ENCODE results near the gene QRFP. TPM values are rescaled to one million over a fixed set of nuclear protein-coding genes. Genes with fewer than 3 reads are reported as not detected.

The QRFP gene
- total and polyA plus RNA-seq, 2 of the 8 experiments (the other 6 are each of a cell fraction or from before 2014, with no cell fraction given), result not detected

GRCh38 chr9:130864541-130864940 lies 32.1 kb downstream of the QRFP start:
- Histone ChIP-seq H3K23ac (ENCODE audit: insufficient read length) (no peak overlapping the region), H3K27ac (ENCODE audit: low read depth, low read length) (no peak overlapping the region), H3K36me3 (ENCODE audit: control insufficient read depth in 2 of 4, insufficient read depth in 4 of 4, low read length in 3 of 4) (peaks cover 5 to 19% (median 8%) of the 10 kb centered on the region in 4 experiments; a peak in 6 of 8 replicates), H2BK12ac (ENCODE audit: low read depth, low read length) (no peak overlapping the region), H3K4me3 (ENCODE audit: extremely low read depth in 1 of 4, insufficient read depth in 2 of 4, low read depth in 3 of 4, low read length in 4 of 4) (no peak overlapping the region), H4K8ac (ENCODE audit: extremely low read depth, insufficient read depth, low read length) (no peak overlapping the region), H2BK15ac (ENCODE audit: low read length) (no peak overlapping the region), H3K4me2 (ENCODE audit: insufficient read depth in 1 of 2, low read depth in 2 of 2, low read length in 2 of 2) (no peak overlapping the region), H3K79me2 (ENCODE audit: control insufficient read depth in 1 of 2, insufficient read depth in 2 of 2, low read length in 2 of 2) (peaks cover 4 to 36% of the 10 kb centered on the region in 2 experiments; a peak in 3 of 4 replicates), H3K9ac (replicated peaks in 1 of 4; ENCODE audit: extremely low read depth in 1 of 4, low read depth in 3 of 4, low read length in 3 of 4) (no peak overlapping the region), H3K4ac (replicated peaks; ENCODE audit: insufficient read length, low read depth, low read length) (no peak overlapping the region), H3K14ac (ENCODE audit: insufficient read length) (no peak overlapping the region), H3K27me3 (replicated peaks in 1 of 4; ENCODE audit: control insufficient read depth in 3 of 4, extremely low read depth in 1 of 4, insufficient read depth in 3 of 4, low read length in 3 of 4) (no peaks in the 10 kb centered on the region), H2BK5ac (ENCODE audit: low read depth, low read length) (no peak overlapping the region), H3K79me1 (ENCODE audit: low read depth, low read length) (peaks cover 5% of the 10 kb centered on the region; the same call in 1 of the 2 replicates), H2BK120ac (replicated peaks; ENCODE audit: low read depth, low read length) (no peak overlapping the region), H4K20me1 (replicated peaks in 1 of 2; ENCODE audit: control insufficient read depth in 1 of 2, insufficient read depth in 2 of 2, low read length in 2 of 2) (peaks cover 9 to 22% of the 10 kb centered on the region in 2 experiments), H3K9me3 (ENCODE audit: insufficient read depth in 2 of 2, low read depth in 1 of 2, low read length in 1 of 2) (no peaks in the 10 kb centered on the region), H3K23me2 (ENCODE audit: low read depth, low read length) (no peaks in the 10 kb centered on the region), H3K18ac (ENCODE audit: extremely low read depth, low read length) (no peak overlapping the region), H3K56ac (replicated peaks; ENCODE audit: insufficient read length, low read depth, low read length) (no peak overlapping the region), H3K4me1 (replicated peaks in 1 of 4; ENCODE audit: control insufficient read depth in 3 of 4, insufficient read depth in 4 of 4, low read length in 3 of 4) (0 out of 7 replicates have a peak, but pooled peaks cover 0 to 3% (median 0%) of the 10 kb centered on the region in 4 experiments), H2AFZ (ENCODE audit: low read length) (no peak overlapping the region), H4K5ac (ENCODE audit: insufficient read length, low read depth, low read length) (no peak overlapping the region), H4K91ac (replicated peaks; ENCODE audit: insufficient read length, low read length) (no peak overlapping the region), H2AK5ac (ENCODE audit: low read depth, low read length) (no peak overlapping the region), H2BK20ac (ENCODE audit: low read length) (no peak overlapping the region)
- DNase-seq (ENCODE audit: low read depth in 1 of 2, low spot score in 2 of 2) (no peak), FAIRE-seq (no peak)
- CTCF ChIA-PET (ENCODE audit: partially characterized antibody), result interaction anchor here (0.6 to 12.4 kb wide), 25 partner anchors 11 to 161 kb away, joined by 3 to 317 read pairs (median 8); no protein-coding TSS in a partner anchor
- WGBS, 2 experiments (ENCODE audit: extremely low coverage in 1 of 2, insufficient coverage in 1 of 2, insufficient read length in 1 of 2, insufficient replicate concordance in 2 of 2, low coverage in 1 of 2, low lambda C conversion rate in 2 of 2, missing lambda C conversion rate in 1 of 2), result 92% methylated on average over 6 of the region's 6 CpGs; no CpG with 5 or more reads in 1 of the 2 experiments
- POLR2A ChIA-PET (ENCODE audit: partially characterized antibody), result no interaction called here
- TF ChIP-seq SIX5 (IDR thresholded peaks at IDR 0.05; ENCODE audit: low read depth, low read length) (no peak), SP4 (IDR thresholded peaks at IDR 0.05; ENCODE audit: low read length) (no peak), RBBP5 (IDR thresholded peaks at IDR 0.05; ENCODE audit: borderline replicate concordance, low read depth, low read length) (no peak), KDM1A (IDR thresholded peaks at IDR 0.05; ENCODE audit: borderline replicate concordance, low read length) (no peak), SP2 (IDR thresholded peaks at IDR 0.05; ENCODE audit: low read length) (no peak), EP300 (IDR thresholded peaks at IDR 0.05; ENCODE audit: borderline replicate concordance in 1 of 2, low read depth in 2 of 2, low read length in 2 of 2) (no peak)

Measured in H1 (cell line).